HG02678 (cell line): ENCODE results near the gene MOGAT3.
A peak's percentile ranks its signal among the peaks of the same experiment; 100 is the strongest.

Experiments
- ATAC-seq: cut with Tn5 transposase; IDR thresholded peaks from one replicate; pipeline ENCODE4 v1.9.1; 2021; ENCODE audit warnings: mild to moderate bottlenecking, moderate library complexity; ENCODE audit not compliant: unreplicated experiment

The MOGAT3 gene

DNA sequence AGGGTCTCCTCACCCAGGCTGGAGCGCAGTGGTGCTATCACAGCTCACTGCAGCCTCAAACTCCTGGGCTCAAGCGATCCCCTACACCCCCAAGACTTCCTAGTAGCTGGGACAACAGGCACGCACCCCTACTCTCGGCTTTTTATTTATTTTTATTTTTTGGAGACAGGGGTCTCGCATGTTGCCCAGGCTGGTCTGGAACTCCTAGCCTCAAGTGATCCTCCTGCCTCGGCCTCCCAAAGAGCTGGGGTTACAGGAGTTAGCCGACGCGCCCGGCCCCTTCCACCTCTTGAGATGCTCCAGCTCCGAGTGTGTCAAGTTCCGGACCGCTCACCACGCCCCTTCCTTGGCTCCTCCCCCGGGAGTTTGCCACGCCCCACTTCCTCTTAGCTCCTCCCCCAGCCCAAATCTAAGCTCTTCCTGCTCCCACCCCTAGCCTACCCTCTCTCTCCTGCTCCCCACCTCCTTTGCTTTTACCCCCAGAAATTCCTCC lies 27.0 kb downstream of the MOGAT3 start:
- no peak for ATAC-seq

DNA sequence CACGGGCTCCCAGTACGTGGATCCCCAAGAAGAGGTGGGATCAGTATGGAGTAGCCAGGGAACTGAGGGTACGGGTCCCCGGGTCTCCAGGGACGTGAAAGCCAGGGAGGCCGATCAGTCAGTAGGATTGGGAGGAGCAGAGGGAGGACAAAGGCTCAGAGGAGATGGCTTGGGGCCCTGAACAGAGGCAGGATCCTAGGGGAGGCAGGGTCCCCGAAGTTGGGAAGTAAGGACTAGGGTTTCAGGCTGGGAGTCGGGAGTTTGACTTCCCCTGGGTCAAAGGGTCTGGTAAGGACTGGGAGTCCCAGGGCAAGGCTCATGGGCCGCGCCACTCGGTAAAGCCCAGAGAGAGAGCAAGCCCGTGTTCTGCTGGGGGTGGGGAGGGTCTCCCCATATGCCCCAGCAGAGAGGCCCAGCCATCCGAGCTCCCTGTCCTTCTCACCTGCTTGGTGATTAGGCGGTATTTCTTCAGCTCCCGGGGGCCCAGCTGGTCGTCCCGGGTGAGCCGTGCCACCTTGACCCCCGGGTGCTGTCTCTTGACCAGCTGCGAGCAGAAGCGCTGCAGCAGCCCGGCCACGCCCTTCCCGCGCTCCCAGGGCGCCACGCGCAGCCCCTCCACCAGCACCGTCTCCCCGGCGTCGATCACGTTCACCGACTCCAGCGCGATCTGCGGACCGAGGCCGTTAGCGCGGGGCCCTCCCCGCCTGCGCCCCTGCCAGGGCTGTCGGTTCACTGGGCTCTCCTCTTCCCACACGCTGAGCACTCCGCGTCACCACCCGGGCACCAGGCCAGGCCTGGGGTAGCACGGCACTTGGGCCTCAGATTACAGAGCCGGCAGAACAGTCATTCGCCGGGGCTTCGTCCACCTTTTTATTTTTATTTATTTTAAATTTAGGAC lies 27.7 kb downstream of the MOGAT3 start:
- ATAC-seq: no peak

DNA sequence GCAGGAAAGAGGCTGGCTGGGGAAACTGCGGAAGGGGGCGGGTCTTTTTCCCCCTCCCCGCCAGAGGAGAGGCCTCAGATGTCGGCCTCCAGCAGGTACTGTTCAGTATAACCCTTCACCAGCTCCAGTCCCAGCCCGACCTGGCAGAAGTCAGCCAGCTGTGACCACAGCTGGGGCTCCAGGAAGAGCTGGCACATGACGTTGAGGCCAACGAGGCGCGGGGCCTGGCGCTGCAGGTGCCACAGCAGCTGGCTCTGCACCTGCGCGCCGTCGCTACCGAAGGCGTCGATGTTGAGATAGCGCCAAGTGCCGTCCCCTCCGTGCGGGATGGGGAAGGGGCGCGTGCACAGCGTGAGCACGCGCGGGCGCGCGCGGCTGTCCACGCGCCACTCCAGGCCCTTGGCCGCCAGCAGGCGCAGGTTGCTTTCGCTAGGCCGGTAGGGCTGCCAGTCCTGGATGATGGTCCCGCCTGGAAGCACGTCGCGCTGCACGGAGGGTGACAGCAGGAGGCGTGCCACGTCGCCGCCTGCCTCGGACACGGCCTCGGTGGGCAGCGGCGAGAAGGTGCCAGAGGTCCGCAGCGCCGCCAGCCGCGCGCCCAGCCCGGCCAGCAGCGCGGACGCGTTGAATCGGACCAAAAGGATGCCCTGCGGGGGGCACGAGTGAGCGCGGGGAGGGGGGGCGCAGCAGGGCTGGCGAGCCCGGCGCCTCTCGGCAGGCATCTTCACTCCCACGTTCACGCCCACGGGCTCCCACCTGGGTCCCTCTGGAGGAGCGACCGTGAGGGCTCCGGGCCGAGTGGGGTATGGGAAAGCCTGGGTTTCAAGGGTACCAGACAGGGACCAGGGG lies 28.6 kb downstream of the MOGAT3 start:
- no peak for ATAC-seq

DNA sequence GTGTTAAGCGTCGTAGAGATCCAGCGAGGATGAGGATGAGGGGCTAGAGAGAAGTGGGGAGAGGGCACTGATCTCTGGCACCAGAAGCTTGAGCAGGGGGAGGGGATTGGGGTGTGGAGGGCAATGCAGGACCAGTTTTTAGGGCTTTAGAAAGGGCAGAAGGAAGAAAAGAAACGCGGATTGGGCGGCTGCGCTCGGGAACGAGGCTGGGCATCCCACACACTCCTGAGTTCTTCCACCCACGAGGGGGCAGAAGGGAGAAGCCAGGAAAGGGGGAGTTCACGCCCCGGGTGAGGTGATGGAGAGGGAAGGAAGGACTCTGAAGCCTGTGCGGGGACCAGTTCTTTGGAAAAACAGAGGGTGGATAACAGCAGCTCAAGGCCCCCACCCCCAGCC lies 29.4 kb downstream of the MOGAT3 start:
- no peak for ATAC-seq

DNA sequence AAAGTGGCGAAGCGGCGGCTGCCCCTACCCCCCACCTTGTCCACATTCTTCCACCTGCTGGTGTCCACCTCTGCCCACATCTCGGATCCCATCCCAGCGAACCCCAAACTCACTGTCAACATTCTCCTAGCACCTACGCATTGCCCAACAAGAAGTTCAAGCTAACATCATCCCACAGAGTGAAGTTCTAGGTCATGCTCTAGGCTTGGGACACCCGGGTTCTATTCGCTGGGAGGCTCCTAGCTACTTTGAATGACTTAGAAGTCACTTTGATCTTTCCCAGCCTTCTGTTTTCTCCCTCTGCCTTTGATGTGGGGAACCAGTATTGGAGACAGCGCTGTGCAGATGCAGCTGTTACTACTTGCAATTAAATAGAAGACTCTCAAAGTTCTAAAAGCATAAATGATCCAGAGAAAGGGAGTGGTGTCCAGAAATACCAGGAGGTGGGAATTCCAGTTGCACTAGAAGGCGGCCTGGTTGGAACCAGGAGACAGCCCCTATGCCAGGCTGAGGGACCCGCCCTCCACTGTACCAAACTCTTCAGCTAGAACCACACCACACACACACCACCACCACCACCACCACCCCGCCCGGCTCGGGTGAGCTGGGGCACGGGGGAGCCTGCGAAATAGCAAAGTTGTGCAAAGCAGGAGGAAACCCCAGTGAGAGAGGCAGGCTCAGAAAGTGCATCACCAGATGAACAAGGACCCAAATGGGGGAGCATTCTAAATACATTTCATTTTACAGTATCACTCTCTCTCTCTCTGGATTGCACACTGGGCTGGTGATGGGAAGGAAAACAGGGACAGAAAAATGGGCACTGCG lies 30.0 kb downstream of the MOGAT3 start:
- ATAC-seq: no peak

DNA sequence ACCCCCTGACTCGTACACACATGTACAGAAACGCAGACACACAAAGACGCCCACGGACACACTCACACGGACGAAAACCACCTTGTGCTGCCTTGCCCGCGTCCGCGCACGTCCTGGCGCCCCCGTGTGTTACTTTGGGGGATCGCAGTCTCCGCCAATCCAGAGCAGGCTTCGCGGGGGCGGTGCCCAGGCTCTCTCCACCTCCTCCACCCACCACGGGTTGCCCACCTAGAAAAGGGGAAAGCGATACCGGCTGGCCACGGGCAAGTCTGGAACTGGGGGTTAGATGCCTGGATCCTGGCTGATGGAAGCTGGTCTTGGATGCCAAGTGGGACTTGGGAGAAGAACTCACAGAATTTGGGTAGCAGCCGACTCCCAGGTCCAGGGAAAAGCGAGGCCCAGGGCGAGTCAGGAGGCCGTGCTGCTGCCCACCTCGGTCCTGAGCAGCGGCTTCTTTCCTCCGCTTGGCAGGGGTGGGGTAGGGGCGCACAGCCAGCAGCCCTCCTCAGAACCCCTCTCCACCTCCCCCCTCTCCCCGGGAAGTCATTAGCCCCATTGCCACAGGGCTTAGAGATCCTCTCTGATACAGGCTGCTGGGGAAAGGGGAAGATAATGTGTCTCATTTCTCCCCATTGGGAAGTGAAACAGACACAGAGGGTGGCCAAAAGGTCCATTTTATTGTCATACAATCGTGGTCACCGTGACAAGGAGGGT lies 30.8 kb downstream of the MOGAT3 start:
- peak; percentile 39 for ATAC-seq

DNA sequence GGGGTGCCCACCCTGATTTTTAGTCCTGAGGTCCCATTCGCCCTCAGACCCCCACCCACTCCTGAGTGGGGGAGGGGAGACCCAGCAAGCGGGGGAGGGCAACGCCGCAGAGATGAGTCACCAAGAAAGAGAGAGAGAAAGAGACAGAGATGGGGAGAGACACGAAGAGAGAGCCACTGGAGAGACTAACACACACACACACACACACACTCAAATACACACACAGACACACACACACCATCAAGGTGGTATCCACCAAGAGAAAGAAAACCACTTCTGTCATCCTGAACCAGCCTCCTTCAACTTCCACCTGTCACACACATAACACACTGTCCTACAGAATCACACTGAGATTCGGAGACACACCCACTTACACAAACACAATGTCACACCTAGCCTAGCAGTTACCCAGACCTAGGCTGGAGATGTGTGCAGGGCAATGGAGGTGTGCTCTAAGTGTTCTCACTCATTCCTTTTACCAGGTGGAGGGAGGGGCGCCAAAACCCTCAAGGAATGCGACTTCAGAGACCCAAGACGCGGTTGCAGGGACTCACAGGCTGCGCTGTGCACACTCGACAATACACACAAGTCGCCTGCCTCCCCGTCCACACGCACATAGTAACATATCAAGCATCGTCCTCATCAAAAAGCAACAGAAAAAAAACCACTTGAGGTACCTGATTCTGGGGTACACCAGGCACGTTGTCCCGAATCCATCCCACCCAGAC lies 31.6 kb downstream of the MOGAT3 start:
- ATAC-seq: no peak

DNA sequence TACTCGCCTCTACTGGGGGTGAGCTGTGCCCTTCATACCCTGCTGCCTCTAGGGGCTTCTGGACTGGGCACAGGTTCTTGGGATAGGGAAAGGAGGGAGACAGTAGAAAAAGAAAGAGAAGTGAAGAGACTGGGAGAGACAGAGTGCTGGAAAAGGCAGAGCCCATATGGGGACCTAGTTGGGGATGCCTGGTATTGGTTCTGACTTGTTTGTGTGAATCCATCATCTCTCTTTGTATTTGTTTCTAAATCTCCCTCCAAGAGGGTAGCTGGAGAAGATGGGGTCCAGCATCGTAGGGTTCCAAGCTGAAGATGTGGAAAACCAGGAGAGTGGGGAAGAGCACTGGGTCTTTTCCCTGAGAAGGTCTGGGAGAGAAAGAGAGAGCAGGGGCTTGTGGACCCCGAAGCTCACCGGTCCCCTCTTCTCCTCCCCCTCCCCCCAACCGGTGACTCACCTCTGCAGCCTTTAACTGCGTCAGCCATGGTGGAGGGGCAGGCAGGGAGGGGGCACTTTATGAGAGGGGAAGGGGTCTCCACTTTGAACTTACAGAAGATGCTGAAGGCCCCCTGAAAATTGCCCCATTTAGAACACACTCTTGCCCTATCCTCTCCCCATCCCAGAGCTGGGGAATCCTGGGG lies 32.3 kb downstream of the MOGAT3 start:
- no peak for ATAC-seq

DNA sequence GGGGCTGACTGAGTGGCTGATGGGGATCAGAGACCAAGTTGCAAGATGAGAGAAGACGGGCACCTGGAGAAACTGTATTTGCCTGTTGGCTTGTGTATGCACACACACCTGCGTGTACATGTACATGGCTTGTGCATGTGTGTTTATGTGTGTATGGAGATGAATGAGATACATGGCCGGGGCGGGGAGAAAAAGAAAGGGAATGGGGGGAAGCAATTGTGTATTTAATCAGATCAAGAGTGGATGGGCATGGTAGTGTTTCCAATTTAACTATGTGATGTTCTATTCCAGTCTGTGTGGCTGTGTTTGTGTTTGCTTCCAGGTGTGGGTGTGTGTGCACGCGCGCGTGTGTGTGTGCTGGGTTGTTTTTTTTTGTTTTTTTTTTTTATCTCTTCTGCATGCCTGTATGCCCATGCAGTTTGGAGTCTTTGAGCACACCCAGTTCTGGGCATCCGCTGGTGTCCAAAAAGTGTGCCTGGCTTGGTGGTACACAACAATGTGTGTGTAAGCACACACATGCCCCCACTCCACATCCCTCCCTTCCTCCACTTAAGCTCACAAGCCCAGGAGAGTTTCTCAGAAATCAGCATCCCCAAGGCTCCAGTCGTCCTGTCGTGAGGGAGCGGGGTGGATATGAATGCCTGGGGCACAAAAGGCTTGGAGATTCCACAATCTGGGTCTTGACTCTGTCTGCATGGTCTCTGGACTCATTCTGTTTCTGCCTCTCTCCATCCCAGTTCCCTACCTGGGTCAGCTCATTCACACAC lies 33.0 kb downstream of the MOGAT3 start:
- ATAC-seq: no peak

DNA sequence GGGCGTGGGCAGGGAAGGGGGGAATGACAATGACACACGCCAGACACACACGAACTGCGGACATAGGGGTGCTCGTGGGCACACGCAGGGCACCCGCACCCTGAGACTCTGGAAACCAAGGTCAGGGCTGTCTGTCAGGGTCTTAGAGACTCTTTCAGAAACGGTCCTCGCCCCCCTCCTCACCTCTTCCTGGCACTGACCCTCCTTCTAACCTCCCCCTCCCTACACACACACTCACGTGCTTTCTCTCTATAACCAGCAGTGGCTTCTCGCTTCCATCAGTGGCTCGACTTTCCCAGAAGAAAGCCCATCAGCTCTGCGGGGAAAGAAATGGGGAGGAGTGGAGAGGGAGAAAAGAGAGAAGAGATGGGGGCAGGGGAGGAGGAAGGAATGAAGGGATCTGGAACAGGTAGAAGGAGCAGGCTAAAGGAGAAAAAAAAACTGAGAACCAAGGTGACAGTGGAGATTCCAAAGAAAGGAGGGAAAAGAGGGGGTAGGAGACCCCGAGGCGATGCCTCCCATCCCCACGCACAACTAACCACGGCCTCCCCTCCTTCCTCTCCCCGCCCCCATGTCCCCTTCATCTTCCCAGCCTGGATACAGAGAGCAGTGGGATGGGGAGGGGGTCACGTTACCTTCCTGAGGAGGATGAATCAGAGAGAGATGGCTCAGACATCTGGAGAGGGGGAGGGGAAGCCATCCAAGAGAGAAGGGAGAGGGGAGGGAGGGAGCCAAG lies 33.8 kb downstream of the MOGAT3 start:
- no peak for ATAC-seq

DNA sequence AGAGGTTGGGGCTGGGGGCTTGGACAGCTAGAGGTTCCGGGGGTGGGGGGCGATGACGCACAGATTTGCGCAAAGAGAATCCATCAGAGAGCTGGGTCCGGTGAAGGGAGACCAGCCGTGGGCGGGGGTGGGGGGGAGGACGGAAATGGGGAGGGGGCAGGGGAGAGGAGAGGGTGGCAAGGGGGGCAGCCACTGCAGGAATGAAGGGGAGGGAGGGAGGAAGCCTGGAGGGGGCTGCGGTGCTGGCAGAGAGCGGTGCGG lies 34.3 kb downstream of the MOGAT3 start:
- ATAC-seq: no peak

DNA sequence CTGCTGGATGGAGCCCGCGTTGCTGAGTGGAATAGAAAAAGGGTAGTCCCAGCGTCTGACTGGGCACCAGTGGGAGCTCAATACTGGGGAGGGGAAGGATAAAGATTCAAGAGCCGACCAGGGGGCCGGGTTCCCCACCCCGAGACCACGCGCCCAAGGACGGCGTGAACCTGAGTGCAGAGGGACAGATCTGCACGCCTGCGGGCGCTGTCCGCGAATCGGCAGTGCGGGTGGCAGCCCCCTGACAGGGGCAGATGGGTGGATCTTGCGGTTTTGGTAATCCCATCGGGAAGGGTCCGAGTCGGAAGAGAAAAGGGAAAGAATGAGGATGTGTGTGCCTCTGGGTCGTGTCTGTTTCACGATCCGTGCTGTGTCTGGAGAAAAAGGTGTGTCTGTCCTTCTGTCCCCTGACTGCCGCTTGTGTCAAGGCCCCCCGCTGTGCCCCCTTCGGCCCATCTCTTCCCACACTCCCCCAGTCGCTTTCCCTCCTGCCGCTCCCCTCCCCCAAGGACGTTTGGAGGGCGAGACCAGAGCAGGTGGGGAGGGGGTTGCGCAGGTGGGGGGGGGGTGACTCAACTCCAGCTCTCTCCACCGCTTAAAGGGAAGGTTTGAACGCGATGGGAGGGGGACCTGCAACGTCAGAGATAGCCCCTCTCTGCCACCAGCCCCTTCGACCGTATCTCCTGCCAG lies 34.7 kb downstream of the MOGAT3 start:
- ATAC-seq: no peak

DNA sequence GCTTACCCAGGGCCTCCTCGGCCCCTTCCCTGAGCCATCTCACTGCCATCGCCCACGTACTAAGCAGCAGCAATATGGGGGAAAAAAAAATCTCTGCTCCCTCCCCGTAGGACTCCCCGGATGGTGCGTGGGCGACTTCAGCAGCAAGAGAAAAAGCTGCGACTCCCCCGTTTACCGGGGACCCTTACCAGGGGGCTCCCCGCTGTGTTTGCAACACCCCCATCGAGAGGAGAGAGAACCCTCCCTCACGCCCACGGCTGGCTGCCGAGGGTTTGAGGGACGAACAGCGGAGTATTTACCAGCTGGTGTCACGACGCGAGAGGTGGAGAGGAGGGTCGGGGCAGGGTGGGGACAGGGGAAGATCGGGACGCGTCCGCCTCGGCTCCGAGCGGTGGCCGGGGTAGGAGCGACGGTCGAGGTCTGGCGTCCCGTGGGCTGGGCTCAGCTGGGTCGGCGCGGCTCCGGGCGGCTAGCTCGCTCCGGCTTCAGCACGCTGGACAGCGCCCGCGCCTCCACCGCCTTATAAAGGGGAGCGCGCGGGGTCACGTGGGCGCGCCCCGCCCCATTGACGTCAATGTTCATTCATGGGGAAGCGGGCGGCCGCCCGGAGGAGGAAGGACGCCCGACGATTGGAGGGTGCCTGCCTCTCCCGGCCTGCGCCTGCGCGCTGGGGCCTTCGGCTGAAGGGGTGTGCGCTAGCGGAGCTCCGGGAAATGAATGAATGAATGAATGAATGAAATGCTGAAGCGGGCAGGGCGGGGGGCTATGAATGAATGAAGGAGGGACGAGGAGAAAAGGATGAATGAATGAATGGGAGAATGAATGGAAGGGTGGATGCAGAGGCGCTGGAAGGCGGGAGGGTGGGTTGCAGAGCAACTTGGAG lies 35.5 kb downstream of the MOGAT3 start, which contains the start of gene VGF:
VGF (minus strand) TSS at position 495 of the 883 bp plus-strand sequence. CDS start 726 bp downstream, outside the sequence.
- peak; percentile 73 for ATAC-seq

DNA sequence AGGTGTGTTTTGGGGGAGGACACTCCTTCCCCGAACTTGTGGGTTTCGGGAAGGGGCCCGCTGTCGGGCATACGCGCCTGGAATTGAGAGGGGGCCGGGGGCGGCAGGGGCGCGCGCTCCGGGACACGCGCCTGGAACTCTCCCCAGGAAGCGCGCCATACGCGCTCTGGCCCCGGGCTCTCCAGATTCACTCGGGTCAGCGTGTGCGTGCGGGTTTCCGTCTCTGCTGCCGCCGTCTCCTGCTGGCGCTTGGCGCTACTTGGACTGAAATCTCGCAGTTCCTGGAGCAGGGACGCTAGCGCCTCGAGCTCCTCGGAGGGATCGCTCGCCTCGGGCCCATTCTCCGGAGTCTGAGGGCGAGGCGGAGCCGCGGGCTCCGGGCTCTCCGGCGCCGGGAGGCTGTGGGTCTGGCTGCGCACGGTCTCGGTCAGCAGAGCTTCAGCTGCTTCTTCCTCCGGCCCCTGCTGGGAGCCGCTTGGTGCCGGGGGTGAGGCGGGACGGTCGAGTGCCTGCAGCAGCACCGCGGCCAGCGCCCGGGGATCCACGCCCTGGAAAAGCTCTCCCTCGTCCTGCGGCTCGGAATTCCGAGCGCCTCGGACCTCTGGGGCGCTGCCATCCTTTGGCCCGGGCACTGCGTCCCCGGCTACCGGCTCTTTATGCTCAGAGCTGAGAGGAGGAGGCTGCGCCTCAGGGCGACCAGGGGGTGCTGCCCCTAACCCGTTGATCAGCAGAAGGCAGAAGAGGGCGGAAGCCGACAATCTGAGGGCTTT lies 36.6 kb downstream of the MOGAT3 start:
- no peak for ATAC-seq

DNA sequence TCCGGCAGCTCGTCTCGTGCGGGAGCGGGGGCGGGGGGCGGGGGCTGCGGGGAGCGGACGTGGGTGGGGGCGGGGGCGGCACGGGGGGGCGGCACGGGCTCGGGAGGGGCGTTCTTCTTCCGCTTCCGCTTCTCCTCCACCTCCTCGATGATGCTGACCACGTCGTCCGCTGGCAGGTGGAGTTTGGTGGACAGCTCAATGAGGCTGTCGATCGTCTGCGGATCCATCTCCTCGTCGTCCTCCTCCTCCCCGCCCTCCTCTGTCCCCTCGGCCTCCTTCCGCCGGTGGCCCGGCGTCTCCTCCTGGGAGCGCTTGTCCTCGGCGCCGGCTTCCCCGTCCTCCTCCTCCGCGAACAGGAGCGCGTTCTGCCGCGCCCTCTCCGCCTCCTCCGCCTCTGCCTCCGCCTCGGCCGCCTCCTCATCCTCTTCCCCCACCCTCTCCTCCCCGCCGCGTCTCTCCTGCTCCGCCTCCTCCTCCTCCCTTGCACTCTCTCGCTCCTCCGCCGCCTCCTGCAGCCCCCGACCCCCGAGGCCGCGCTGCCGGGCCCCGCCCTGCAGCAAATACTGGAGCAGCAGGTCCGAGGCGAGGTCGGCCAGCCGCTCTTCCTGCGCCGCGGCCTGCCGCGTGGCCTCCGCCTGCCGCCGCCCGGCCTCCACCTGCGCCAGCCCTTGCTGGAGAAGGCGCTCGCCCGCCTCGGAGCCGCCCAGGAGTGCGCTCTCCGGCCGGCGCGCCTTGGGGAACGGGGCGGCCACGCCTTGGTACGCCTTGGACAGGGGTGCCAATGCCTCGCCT lies 37.4 kb downstream of the MOGAT3 start:
- no peak for ATAC-seq
